ENCODE measurements around the gene NRGN.

NRGN gene

DNA sequence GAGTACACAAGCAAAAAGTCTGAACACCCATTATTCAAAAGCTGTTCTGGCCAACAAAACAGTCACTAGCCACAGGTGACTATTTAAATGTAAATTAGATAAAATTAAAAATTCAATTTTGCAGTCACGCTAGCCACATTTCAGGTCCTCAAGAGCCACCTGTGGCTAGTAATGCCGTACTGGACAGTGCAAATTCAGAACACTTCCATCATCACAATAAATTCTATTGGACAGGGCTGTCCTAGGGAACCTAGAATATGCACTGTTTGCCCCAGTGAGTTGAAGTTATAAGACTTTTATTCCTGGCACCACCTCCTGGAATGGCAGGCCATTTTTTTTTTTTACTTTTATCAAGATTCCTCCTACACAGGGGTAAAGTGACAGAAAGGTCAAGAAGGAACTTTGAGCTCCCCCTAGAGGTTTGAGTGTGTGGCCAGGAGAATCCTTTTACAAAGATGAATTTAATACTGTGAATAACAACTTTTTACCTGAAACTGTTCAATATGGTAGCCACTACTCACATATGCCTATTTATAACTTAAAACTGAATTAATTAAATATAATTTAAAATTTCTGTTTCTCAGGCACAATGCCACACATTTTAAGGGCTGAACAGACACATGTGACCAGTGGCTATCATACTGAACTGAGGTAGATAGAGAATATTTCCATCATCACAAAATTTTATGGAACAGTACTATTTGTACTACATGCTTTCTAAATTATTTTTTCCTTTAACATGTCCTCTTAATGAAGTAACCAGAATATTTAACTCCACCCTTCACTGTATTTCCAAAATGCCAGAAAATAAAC, 53.9 kb downstream of the NRGN start:
- peak; percentile 38 for DNase-seq

DNA sequence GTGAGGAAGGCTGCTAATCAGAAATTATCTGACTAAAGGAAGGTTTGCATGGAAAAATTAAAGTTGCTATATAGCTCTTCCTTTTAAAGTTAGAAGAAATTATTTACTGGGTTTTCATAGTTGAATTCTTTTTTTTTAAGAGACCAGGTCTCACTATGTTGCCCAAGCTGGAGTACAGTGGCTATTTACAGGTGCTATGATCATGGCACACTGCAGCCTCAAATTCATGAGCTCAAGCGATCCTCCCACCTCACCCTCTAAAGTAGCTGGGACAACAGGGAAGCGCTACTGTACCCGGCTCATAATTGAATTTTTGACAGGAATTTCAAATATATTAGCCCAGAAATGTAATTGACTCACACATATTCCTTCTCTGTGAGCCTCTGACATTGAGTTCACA, 56.6 kb downstream of the NRGN start:
- no peak for DNase-seq

All from fibroblast of upper back skin (primary cell).